HG03571 (cell line): ENCODE data around the gene RPL21.

Source experiments
- ATAC-seq: cut with Tn5 transposase; IDR thresholded peaks from one replicate; pipeline ENCODE4 v1.9.1; 2021; ENCODE audit not compliant: unreplicated experiment

The RPL21 gene

DNA sequence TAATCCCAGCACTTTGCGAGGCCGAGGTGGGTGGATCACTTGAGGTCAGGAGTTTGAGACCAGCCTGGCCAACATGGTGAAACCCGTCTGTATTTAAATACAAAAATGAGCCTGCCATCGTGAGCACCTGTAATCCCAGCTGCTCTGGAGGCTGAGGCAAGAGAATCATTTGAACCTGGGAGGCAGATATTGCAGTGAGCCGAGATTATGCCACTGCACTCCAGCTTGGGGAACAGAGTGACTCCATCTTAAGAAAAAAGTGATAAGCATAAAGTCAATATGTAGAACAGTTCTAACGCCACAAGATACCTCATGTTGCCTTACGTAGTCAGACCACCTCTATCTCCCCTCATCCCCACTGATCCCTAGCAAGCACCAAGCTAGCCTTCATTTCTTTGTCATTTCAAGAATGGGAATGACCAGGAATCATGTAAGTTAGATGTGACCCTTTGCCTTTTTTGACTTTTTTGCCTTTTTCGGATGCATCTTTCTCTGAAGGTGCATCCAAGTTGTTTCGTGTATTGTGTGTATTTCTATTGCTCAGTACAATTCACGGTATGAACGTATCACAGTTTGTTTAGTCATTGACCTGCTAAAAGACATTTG lies 6.4 kb downstream of the RPL21 start:
- no peak for ATAC-seq

GRCh38 chr13:27258637-27259386 lies 7.5 kb downstream of the RPL21 start:
- no peak for ATAC-seq

GRCh38 chr13:27259831-27260230 lies 8.5 kb downstream of the RPL21 start:
- ATAC-seq = no peak

- no peak for ATAC-seq
Observed at GRCh38 chr13:27261396-27261795, 10.0 kb downstream of the RPL21 start.

DNA sequence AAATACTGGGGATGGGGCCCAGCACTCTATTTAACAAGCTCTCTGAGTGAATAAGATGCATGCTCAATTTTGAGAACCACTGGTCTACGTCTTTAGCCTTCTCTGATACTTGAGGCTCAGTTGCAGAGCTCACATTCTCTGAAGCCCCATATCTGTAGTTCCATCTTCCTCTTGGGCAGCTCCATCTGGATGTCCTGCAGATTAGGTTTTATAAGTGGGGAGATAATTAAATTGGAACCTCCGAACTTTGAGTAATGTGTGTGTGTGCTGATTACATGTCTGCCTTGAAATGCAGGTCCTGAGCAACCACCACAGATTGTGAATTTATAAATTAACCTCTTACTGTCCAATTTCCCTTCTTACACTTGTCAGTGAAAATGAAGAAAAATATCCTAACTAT lies 12.1 kb downstream of the RPL21 start:
- ATAC-seq = no peak

DNA sequence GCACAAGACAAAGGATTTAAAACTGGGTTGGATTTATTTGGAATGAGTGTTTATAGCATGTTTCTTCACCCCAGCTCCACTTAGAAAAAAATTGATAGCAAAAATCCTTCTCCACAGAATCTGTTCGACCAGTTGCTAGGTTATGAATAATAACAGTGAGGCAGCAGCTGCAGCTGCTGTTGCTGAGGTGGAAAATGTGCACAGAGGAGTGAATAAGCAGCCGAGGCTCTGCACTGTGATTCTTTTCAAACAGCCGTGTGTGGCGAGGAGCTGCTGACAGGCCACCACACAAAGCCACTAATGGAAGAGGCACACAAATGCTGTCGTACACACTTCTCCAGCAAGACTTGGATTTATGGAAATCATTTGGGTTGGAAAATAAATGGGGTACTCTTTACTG lies 12.8 kb downstream of the RPL21 start:
- ATAC-seq = no peak

DNA sequence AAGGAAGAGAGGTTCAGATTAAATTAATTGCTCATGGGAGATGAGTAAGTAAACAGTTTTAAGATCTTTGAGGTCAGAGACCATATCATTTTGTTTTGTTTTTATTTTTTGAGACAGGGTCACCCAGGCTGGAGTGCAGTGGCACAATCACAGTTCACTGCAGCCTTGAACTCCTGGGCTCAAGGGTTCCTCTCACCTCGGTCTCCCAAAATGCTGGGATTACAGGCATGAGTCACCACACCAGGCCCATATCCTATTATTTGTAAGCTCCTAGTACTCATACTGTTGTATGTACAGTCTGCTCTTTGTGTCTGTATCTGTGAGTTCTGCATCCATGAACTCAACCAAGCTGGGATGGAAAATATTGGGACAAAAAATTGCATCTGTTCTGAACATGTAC lies 13.3 kb downstream of the RPL21 start:
- ATAC-seq = no peak

GRCh38 chr13:27266917-27267316 lies 15.6 kb downstream of the RPL21 start:
- no peak for ATAC-seq

DNA sequence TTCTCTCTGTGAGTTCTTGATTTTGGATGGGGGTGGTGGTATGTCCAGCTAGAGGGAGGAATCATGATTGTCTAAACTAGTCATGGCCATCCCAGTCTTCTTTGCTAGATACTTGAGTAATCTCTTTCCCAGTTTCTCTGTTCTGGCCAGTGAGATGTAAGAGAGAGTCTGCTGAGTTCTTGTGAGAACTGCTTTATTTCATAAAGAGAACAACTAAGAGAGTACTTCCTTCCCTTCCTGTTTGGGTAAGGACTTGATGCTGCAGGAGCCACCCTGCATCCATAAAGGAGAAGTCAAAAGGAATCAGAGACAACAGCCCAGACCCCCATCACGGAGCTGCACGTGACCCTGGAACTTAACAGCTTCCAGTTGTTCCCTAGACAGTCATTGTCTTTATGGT lies 16.2 kb downstream of the RPL21 start:
- no peak for ATAC-seq

- ATAC-seq = no peak
Observed at GRCh38 chr13:27269114-27269665, 17.8 kb downstream of the RPL21 start.

DNA sequence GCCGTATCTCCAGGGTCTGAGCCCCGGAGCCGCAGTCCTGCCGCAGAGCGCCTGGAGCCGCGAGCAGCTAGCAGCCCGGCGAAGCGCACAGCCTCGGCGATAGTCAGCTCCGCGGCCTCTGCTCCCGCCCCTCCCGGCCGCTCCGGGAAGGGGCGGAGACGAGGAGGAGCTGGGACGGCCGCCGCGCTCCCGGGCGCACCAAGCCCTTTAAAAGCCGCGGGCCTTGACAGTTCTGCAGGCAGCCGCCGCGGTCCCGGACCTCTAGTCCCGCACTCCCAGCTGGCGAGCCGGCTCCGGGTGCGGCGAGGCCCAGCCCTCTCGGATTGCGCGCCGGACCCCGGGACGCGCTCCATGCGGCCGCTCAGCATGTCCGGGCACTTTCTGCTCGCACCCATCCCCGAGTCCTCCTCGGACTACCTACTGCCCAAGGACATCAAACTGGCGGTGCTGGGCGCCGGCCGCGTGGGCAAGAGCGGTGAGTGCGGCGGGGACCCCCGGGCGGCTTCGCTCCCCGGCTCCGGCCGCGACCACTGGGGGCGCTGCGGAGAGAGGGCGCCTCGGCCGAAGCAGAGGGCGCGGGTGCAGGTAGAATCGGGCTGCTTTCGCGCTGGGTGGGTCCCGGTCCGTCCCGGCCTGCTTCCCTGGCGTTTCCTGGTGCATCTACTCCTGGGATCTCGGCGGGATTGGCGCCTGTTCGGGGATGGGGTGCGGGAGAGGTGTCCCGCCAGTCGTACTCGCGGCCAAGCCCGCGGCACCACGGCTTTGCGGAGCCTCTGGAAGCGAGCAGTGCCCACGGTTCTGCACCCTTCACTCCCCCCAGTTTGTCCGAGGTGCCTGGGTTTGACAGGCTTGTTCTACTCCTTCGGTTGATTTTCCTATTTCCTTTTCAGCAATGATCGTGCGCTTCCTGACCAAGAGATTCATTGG lies 19.5 kb downstream of the RPL21 start, which contains the start of gene RASL11A:
RASL11A (plus strand) TSS at position 237 of the 927 bp plus-strand sequence; CDS start at position 352, 115 bp downstream.
- peak; percentile 79 for ATAC-seq

DNA sequence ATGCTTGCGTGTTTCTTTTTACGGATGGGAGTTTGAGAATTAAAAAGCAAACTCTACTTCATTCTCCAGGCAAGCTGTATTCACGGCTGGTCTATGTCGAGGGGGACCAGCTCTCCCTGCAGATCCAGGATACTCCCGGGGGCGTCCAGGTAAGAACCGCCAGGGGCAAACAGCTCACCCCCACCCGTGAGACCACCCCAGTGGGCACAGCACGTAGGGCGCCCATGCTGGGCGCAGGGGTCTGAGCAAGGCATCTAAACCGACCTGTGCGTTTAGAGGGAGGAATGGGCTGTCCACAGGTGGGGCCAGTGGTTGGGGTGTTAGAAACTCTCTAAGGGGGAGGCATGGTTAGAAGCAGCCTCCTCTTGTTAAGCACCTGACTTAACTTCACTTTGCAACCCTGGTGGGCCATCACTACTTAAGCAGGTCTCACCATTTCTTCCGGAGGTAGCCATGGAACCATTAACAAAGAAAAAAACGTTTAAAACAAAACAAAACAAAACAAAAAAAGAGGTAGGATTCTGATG lies 20.3 kb downstream of the RPL21 start:
- no peak for ATAC-seq

DNA sequence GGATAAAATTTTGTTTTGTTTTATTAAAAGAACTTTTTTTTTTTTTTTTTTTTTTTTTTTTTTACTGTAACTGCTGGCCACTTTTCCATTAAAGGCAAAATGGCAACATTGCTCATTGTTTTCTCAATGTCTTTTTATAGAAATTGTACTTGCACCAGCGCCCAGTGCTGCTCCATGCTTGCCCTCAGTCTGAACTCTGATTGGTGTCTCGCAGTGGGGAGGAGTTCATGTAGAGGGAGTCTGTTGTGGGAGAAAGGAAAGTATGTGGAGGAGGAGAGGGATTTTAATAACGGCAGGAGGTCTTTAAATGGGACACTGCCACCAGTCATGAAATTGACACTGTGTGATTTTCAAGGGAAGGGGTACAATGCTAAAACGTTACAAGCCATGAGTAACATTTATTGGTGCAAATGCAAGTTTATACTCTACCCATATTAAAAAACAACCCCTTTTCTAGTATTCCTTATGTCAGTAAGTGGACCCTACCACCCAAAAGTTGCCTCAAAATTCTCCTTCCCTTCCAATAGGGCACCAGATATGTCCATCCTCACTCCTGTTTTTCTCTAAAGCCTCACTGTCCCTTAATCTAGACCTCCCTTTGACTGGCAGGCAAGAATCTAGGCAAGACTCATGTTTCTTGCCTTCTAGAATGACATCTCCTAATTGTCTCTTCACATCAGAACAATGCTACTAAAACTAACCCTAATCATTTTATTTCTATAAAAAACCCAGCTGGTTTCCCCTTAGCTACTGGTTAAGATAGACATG lies 22.5 kb downstream of the RPL21 start:
- no peak for ATAC-seq

DNA sequence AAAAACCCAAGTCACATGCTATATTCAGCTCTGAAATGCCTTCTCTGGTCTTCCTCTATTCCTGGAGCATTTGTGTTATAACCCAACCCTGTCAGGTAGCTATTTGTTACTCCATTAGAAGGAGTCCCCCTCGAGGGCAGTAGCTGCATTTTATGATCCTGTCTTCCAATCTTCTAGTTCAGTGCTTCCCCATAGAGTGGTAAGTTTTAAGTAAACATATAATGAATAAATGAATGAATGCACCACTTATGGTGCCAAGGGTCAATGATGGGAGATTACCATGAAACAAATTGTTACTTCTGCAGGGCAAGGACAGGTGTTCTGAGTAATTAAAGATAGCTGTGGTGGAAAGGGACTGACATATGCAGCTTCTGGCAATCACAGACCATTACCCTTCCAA lies 23.3 kb downstream of the RPL21 start:
- no peak for ATAC-seq

GRCh38 chr13:27276188-27276587 lies 24.8 kb downstream of the RPL21 start:
- no peak for ATAC-seq

GRCh38 chr13:27279506-27279905 lies 28.1 kb downstream of the RPL21 start:
- ATAC-seq = no peak

- ATAC-seq = no peak
Observed at GRCh38 chr13:27280009-27280656, 28.8 kb downstream of the RPL21 start.

DNA sequence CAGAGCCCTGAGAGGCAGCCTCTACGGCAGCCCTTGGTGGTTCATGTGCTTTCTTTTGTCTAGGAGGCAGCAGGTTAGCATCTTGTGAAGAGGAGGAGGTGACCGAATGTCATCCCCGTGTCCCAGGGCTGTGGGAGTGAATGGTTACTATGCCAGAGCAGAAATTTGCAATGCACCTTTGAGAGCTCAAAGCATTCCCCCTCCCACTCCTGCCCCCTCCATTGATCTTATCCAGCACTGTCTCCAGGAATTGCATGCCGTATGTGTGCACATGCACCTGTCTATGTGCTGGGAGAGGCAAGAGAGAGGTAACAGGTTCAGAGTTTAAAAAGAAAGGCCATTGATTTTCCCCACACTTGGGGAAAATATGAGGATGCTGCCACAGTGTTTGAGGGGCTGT lies 29.5 kb downstream of the RPL21 start:
- no peak for ATAC-seq

- ATAC-seq = no peak
Observed at GRCh38 chr13:27281420-27281819, 30.1 kb downstream of the RPL21 start.
